ENCODE data around the gene SLC15A3.

DNA sequence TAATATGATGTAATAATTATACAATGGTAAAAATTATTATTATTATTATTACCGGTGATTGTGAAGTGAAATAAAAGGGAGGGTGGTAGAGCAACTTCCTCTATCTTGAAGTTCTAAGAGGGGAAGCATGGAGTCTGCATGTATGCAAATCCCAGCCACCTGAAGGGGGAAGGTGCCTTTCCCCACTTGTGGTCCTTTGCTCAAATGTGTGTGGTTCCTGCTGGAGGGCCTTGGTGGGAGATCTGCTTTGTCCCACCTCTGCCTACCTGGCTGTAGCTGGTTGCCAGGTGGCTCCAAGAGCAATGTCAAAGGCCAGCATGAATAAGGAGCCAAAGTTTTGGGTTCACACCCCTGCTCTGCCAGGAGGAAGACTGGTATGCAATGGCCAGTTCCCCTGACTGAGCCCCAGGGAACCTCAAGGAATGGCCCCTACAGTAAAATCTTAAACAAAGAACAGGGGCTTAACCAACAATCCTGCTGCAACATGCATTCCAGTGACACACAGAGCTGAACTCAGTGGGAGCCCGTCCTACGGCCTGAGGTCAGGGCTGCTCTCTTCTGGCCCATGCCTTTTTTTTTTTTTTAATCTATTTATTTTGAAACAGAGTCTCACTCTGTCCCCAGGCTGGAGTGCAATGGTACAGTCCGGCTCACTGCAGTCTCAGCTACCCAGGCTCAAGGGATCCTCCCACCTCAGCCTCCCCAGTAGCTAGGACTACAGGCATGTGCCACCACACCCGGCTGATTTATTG, 19.2 kb downstream of the SLC15A3 start:
- TF ChIP-seq POLR2AphosphoS5 (IDR thresholded peaks at IDR 0.05; ENCODE audit: insufficient read depth in 1 of 2, low read depth in 1 of 2) = no peak
- TF ChIP-seq, protein P1, sequence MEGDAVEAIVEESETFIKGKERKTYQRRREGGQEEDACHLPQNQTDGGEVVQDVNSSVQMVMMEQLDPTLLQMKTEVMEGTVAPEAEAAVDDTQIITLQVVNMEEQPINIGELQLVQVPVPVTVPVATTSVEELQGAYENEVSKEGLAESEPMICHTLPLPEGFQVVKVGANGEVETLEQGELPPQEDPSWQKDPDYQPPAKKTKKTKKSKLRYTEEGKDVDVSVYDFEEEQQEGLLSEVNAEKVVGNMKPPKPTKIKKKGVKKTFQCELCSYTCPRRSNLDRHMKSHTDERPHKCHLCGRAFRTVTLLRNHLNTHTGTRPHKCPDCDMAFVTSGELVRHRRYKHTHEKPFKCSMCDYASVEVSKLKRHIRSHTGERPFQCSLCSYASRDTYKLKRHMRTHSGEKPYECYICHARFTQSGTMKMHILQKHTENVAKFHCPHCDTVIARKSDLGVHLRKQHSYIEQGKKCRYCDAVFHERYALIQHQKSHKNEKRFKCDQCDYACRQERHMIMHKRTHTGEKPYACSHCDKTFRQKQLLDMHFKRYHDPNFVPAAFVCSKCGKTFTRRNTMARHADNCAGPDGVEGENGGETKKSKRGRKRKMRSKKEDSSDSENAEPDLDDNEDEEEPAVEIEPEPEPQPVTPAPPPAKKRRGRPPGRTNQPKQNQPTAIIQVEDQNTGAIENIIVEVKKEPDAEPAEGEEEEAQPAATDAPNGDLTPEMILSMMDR (IDR thresholded peaks at IDR 0.05) = no peak
